ENCODE measurements around the gene SMPD1.

SMPD1 gene

GRCh38 chr11:6414874-6415328 lies 24.6 kb downstream of the SMPD1 start:
- DNase-seq (ENCODE audit: low read depth in 2 of 2), result no peak

- DNase-seq (ENCODE audit: low read depth in 2 of 2), result no peak
These were observed 25.5 kb downstream of the SMPD1 start for GRCh38 chr11:6415797-6416196.

GRCh38 chr11:6417907-6418556 lies 27.8 kb downstream of the SMPD1 start:
- DNase-seq (ENCODE audit: low read depth in 2 of 2), result no peak

GRCh38 chr11:6418557-6419008 lies 28.3 kb downstream of the SMPD1 start:
- DNase-seq (ENCODE audit: low read depth in 2 of 2), result no peak

- DNase-seq (ENCODE audit: low read depth in 2 of 2), result peak; percentile 62 to 66
These were observed 28.8 kb downstream of the SMPD1 start, which contains the start of gene APBB1 for GRCh38 chr11:6419009-6419631. TSS of gene APBB1 (minus strand) at chr11:6419094. CDS start at chr11:6411347, 7,747 bp downstream.

GRCh38 chr11:6420677-6421076 lies 30.4 kb downstream of the SMPD1 start:
- no peak for DNase-seq (ENCODE audit: low read depth in 2 of 2)

GRCh38 chr11:6427516-6427915 lies 37.2 kb downstream of the SMPD1 start:
- no peak for DNase-seq (ENCODE audit: low read depth in 2 of 2)

- DNase-seq (ENCODE audit: low read depth in 2 of 2), result no peak
These were observed 41.6 kb downstream of the SMPD1 start for GRCh38 chr11:6431861-6432260.

- DNase-seq (ENCODE audit: low read depth in 2 of 2), result no peak
These were observed 43.9 kb downstream of the SMPD1 start for GRCh38 chr11:6433998-6434660.

GRCh38 chr11:6437423-6437822 lies 47.1 kb downstream of the SMPD1 start:
- no peak for DNase-seq (ENCODE audit: low read depth in 2 of 2)

GRCh38 chr11:6437993-6438392 lies 47.7 kb downstream of the SMPD1 start:
- DNase-seq (ENCODE audit: low read depth in 2 of 2), result no peak

- peak; percentile 11 to 32 for DNase-seq (ENCODE audit: low read depth in 2 of 2)
These were observed 48.8 kb downstream of the SMPD1 start for GRCh38 chr11:6438979-6439571.

GRCh38 chr11:6440906-6441358 lies 50.7 kb downstream of the SMPD1 start, which contains the start of gene HPX:
TSS of gene HPX (minus strand) at chr11:6440987. CDS start at chr11:6440963, 24 bp downstream.
- DNase-seq (ENCODE audit: low read depth in 2 of 2), result no peak

GRCh38 chr11:6442441-6442840 lies 52.2 kb downstream of the SMPD1 start:
- DNase-seq (ENCODE audit: low read depth in 2 of 2), result no peak

- DNase-seq (ENCODE audit: low read depth in 2 of 2), result peak; percentile 33
These were observed 53.2 kb downstream of the SMPD1 start for GRCh38 chr11:6443269-6444003.
